Stimulated activated CD4-positive, alpha-beta T cell treated with anti-CD3 and anti-CD28 coated beads, Interleukin-4, amount 100 ng/mL, for 4 hours (primary cell): Measurements from ENCODE around the gene CD151.

Experiments
- DNase-seq, 2 experiments: peaks; one replicate each; pipeline ENCODE4 v3.0.0-alpha.2; 2020

Gene CD151

DNA sequence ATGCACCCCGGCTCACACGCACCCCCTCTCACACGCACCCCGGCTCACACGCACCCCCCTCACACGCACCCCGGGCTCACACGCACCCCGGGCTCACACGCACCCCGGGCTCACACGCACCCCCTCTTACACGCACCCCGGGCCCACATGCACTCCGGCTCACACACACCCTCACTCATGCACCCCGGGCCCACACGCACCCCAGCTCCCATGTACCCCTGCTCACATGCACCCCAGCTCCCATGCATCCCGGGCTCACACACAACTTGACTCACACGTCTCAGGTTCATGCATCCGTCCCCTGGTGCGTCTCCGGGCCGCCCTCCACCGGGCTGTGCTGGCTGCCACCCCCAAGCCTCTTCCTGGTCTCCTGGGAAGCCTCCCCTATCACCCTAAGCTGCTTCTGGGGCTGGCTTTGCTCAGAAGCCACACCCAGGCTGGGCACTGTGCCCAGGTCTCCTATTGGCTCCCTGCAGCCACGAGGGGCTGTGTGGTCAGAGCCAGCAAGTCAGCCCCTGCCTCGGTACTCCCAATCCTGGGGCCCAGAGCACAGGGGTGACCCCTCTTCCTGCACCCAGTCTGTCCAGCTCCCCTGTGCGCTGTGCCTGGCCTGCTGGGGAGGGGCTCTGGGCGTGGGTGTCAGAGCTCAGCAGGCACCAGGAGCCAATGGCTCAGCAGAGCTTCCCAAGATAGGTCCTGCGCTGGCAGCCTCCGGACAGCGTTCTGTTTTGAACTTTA is 26.8 kb downstream of the CD151 start:
- no peak for DNase-seq

DNA sequence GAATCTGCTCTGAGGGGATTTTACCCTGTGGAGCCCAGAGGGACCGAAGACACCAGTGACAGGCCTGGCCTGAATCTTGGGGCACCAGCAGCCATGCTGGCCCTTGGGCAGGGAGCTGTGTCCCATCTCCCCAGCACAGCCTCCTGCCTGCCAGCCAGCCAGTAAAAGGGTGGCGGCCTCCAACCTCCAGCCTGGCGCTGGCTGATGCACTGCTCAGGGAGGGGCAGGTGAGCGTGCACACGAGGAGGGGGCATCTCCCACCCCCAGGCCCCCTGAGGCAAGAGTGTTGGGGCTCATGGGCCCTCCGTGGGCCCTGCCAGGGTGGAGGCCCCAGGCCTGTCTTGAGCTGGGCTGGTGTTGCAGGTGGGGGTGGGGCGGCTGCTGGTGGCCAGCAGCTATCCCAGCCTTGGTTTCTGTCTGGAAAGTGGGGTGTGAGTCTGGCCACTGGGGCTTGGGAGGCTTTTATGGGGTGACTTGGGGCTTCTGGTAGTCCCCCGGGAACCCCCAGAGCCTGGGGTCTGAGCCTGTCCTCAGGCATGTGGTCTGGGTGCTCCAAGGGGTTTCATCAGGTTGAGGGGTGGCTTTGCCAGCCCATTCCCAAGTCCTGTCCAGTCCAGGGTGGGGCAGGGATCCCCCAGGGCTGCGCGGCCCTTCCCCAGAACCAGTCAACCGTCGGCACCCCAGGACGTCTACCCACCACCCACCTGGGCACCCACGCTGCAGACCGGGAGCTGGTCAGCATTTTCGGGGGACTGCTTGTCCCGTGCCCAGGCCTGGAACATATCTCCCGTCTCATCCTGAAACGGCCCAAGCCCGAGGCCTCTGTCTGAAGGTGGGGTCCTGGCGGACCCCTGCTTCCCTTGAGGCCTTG is 27.7 kb downstream of the CD151 start:
- DNase-seq = no peak

DNA sequence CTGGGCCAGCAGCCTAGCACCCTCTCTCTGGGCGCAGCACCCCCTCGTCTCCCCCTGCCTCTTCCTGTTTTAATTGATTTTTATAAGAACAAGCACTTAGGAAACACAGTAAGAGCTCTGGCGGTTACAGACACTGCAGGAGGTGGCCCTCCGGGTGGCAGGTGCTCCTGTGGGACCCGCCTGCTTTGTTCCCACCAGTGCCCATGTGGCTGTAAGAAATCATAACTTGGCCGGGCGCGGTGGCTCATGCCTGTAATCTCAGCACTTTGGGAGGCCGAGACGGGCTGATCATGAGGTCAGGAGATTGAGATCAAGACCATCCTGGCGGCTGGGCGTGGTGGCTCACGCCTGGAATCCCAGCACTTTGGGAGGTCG is 28.3 kb downstream of the CD151 start:
- DNase-seq = no peak

DNA sequence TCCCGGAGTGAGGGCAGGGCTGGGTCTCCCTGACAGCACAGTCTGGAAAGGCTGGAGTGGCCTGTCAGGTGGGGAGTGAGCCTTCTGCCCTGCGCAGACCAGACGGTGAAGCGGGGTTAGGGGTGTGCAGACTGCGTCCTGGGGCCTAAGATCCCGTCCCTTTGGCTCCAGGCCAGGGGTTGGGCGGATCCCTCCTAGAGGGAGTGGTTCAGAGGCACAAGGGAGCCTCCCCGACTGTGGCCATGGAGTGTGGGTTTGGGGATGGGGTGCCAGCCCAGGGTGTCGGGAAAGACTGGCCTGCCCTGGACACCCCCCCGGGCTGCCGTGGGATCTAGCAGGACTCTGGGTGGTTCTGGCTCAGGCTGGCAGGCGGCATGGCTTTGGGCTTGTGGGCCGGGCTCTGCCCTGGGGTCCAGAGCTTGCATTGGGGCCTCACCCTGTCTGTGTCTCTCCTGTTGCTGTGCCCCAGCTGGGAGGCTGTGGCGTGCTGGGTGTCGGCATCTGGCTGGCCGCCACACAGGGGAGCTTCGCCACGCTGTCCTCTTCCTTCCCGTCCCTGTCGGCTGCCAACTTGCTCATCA is 29.4 kb downstream of the CD151 start:
- DNase-seq = no peak

DNA sequence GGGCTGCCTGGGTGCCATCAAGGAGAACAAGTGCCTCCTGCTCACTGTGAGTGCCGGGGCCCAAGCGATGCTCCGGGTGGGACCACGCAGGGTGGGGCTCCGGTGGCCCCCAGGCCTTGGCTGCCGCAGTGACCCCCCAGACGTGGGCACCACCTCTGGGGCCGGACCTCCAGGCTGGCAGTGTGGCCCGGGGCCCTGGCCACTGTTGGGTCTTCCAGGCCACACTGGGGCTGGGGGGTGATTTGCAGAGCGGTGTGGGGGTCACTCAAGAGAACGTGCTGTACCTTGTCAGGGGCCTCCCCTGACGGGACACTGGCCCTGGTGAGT is 29.9 kb downstream of the CD151 start:
- DNase-seq = no peak

DNA sequence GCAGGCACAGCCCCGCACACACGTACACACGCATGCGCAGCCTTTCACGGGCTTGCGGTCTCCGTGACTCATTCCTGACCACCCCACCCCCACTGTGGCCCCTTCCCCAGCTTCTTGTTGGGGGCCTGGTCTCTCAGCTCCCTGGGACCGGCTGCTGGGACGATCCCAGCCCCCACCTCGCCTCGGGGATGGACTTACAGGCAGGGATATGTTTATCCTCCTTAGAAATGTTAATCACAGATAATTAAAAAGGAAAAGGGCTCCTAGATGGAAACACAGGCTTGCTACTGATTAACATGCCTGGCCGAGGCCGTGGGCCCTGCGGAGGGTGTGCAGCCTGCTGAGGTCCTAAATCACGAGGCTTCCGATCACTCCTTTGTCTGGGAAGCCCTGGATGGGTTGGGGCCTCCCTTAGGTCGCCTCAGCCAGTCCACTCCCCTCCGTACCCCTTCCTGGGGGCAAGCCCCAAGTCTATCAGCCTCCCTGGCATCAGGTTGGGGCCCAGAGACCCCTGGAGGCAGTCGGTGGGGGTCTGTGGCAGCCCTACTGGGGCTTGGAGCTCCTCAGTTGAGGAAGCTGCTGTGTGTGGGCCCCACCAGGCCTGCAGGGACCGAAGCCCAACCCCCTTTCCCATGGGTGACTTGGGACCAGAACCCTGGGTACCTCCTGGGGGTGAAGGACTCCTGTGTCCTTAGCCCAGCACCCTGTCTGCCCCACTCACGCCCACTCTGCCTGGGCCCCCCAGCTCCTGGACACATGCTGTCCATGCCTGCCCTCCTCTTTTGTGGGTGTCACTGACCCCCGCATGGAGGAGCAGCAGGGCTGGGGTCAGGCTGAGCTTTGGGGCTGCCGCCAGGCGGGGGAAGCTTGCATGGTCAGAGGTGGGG is 30.5 kb downstream of the CD151 start:
- no peak for DNase-seq

DNA sequence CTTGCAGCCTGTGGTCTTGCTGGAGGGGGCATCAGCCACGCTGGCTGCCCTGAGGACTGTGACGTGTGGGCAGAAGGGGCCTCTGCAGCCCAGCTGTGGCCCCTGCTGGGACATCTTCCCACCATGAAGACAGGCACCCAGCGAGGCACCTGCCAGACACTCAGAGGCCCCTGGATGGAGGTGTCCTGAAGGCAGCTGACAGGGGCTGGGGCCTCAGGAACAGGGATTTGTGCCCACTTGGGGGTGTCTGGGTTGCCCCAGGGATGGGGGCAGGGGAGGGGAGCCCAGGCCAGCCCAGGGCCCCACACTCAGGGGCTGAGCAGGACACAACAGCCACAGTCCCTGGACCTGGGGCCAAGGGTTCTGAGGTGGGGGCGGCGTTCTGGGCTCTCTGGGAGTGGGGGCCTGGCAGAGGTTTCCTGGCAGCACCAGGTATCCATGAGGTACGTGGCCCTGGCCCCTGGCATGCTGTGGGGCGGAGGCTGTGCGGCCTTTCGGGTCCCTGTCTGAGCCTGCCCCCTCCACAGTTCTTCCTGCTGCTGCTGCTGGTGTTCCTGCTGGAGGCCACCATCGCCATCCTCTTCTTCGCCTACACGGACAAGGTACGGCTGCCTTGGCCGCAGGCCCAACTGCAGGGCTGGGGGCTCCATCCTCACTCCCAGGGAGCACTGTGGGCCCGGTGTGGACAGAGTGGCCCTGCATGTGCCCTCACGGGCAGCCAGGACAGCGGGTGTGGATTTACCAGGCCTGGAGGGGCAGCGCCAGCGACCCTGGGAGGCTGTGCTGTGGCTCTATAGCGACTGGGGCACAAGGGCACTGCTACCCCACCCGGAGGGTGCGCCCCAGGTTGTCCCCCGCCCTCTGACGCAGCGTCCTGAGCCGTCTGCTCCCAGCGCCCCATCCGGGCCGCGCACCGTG is 31.4 kb downstream of the CD151 start:
- DNase-seq = no peak

DNA sequence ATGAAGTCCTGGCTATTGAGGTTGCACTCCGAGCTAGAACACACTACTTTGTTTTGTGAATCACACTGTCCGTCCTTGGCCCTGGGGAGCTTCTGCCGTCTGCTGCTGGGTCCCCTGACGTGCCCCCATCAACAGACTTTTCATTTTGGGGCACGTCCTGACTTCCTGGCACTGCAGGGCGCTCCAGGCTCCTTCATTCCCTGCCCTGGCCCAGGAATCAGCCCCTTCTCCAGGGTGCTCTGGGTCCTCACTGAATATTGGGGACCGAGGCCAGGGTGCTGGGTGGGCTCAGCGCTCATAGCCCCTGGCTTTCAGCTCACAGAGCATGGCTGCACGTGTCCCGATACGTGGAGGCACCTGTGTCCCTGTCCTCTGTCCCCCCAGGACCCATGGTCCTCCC is 32.1 kb downstream of the CD151 start:
- no peak for DNase-seq

DNA sequence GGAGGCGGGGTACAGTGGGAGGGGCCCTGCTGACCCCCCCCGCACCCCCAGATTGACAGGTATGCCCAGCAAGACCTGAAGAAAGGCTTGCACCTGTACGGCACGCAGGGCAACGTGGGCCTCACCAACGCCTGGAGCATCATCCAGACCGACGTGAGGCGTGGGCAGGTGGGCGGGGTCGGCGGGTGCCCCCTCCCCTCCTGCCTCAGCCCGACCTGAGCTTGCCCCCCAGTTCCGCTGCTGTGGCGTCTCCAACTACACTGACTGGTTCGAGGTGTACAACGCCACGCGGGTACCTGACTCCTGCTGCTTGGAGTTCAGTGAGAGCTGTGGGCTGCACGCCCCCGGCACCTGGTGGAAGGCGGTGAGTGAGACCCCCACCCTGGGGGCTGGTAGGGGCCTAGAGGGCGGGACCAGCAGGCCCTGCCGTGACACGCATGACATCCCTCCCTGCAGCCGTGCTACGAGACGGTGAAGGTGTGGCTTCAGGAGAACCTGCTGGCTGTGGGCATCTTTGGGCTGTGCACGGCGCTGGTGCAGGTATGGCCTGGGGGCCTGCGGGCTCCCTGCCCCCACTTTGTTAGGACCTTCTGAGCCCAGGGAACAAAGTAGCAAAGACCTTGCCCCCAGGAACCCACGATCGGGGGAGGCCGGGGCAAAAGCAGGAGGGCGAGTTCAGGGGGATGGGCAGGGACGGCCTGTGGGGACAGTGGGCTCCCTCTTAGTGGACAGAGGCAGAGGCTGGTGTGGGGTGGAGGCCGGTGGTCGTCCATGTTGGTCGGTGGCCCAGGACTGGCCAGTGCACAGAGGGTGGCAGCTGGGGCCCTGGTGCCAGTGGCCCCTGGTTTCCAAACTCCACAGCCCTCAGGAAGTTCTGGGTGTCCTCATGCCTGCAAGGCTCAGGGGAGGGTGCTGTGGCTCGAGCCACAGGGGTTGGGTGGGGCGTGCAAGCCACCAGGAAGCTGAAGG is 33.0 kb downstream of the CD151 start:
- DNase-seq = no peak

DNA sequence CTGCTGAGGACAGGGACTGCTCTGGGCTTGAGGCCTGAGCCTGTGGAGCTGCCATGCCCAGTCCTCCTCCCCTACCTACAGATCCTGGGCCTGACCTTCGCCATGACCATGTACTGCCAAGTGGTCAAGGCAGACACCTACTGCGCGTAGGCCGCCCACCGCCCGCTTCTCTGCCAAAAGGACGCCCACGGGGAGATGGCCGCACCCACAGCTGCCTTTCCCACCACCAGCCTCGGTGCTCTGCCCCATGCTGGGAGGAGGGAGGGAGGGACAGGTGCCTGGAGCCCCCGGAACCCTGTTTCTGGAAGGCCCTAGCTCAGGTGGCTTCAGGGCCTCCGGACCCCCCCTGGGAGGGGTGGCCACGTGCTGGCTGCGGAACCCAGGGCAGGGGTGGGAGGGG is 33.7 kb downstream of the CD151 start:
- no peak for DNase-seq

DNA sequence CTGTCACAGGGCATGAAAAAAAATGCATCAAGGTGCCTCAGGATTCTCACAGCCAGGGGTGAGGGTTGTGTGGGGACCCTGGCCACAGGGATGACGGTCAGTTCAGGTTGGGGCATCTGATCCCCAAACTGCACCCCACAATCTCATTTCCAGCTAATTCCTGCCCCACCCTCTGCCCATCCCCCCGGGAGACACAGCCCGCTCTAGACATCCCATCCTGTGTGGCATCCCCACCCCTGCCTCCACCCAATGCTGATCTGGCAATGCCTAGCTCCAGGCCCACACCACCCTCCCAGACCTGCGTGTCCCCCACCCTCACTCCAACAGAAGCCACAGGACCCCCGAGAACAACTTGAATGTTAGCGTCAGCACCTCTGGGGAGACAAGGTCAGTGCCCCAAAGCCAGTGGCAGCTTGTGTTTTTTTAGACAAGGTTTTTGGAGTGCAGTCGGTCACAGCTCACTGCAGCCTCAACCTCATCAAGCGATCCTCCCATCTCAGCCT is 35.2 kb downstream of the CD151 start:
- DNase-seq = no peak

DNA sequence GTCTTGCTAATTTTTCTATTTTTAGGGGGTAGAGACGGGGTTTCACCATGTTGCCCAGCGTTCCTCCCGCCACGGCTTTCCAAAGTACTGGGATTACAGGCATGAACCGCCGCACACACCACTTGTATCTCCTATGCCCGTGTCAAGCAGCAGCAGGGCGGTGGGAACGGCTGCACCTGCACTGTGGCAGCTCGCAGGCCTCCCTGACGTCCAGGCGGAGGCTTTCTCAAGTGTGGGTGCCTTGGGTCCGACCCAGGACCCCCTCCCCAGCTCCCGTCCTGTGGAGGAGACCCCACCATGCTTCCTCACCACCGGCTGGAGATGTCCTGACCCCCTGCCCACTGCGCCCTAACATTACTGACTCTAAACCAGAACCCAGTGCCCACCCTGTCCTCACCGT is 35.6 kb downstream of the CD151 start:
- no peak for DNase-seq

DNA sequence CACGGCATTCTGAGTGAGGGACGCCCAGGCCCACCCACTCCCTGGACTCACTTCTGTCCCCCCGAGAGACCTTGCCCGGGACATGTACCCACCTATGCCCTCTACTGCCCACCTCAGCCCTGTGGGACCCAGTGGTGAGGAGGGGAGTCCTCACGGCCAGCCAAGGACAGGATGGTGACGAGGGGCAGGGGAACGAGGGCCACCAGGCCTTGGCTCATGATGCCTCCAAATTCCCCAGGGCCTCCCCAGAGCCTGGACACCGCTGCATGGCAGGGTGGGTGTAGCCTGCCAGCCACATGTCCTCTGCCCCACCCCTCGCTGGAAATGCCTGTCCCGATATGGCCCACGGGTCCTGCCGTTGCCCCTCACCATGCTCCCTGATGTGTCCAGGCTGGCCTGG is 36.0 kb downstream of the CD151 start:
- DNase-seq = no peak

DNA sequence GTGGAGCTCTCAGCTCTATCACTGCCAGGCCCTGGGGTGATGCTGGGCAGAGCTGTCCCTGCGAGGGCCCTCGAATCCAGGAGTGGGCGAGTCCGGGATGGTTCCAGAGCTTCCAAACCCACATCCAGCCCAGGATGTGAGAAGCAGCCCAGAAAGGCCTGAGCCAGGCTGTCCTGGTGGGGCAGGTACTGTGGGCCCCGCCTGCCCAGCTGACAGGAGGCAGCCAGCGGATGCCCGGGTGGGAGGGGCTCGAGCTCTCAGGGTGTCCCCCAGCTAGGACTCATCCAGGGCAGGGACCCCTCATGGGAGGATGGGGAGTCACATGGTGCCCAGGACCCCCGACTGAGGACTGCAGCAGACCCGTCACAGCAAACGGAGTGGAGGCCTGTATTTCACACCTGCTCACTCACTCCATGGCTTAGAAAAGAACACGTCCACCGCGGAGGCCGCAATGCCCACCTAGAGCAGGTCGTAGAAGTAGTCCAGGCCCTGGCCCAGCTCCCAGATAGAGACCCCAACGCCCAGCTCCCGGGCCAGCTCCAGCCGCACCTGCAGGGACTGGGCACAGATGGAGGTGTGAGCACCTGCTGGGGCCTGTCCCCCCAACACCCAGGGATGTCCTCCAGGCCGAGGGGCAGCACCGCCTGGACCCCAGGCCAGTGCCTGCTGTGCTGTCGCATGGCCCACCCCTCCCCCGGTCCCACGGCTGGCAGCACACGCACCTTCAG is 36.8 kb downstream of the CD151 start:
- no peak for DNase-seq

DNA sequence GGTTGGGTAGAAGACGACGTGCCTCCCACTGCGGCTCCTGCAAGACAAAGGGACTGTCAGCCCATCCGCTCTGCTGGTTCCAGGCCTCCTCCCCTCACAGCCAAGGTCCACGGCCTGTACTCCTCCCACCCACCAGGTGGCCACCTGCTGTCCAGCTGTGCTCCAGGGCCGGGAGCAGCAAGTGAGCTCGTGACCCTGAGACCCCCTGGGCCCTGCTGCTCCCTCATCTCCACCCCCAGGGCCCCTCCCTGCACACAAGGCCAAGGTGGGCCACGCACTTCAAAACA is 37.3 kb downstream of the CD151 start:
- no peak for DNase-seq

DNA sequence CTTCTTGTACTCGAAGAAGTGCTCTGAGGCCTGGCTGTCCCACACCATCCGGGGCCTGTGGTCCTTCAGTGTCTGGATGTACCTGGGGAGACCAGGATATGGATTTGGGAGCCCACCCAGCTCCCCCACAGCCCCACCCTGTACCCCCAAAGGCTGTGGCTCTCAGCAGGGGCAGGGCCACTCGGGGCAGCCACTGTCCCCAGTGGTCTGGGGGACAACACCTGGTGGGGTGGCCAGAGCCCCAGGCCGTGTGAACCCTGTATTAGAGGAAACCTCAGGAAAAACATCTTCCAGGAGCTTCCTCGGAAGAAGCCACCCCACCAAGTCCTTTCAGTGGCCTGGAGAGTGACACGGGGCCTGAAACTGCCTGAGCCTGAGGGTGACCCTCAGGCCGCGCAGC is 37.7 kb downstream of the CD151 start:
- DNase-seq = no peak

DNA sequence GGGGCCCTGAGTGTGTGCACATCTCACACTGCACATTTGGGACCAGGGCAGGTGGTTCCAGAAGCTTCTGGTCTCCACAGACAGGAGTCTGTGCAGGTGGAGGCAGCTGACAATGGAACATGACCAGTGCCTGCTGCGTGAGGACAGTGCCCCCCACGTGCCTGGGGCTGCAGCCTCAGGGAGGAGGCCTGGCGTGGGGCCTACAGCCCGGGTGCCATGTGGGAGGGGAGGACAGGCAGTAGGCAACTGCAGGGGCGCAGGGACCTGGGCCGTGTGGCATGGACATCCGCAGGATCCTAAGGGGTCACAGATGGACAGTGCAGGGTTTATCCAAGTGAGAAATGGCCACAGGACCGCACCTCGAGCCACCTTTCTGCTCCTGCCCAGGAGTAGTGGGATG is 38.7 kb downstream of the CD151 start:
- DNase-seq = no peak

DNA sequence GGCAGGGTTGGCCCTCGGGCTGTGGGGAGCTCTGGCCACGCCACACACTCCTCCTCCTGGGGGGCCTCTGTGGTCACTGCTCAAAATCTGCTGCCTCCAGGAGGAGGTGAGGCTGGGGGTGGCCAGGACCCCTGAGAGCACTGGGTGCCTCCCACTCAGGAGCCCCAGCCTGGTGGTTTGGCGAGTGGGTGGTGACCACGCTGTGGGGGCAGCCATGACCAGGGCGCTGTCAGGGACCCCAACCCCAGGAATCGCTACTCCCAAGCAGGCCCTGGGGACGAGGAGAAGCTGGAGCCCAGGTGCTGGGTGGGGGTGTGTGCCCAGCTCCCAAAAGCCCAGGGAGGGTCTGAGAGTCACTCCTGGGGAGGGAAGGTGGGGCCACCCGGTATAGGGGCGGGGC is 40.0 kb downstream of the CD151 start:
- no peak for DNase-seq

DNA sequence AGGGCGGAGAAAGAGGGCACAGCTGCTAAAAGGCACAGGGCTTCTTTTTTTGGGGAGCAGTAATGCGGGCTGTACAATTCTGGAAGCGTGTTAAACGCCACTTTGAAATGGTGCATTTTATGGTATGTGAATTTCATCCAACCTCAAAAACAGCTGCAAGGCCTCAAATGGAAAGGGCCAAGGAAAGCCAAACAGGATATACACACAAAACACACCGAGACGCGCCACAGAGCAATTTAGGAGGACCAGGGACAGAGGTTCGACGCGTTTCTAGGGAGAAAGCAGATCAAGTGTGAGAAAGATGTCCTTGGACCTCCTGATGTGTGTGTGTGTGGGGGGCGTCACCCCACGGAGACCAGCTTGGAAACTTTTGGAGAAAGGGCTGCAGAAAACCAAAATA is 41.0 kb downstream of the CD151 start:
- DNase-seq = no peak

DNA sequence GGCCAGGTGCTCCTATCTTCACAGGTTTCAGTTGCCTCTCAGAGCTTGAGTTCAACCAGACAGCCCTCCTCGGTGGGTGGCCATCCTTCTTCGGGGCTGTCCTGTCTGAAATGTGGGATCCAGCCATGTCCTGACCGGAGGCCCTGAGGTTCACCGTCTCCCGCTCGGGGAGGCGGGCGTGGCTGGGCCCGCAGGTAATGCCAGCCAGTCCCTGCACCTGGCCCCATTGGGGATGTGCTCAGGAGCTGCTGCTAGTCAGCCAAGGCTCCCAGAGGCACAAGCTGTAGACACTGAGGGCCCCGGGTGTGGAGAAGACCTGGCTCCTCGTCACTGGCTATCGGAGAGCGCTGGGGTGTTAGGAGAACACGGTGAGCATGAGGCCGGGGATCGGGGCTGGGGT is 42.5 kb downstream of the CD151 start:
- DNase-seq = no peak
